KBM-7 (cell line): ENCODE data around the gene CCDC73.
A peak's percentile ranks its signal among the peaks of the same experiment; 100 is the strongest.
"Not testable (repeated sequence)": the region's sequence is repeated elsewhere in the genome, so short reads cannot be mapped to it uniquely, and the experiment has no call there.

Experiments
- DNase-seq: peaks from one replicate; pipeline ENCODE4 v3.0.0-alpha.2; 2015
- in situ Hi-C: fragments of 300-500 bp; cut with MboI; formaldehyde crosslinking; loops from 2 replicates; pipeline ENCODE4 v1.14.3; 2020; ENCODE audit warnings: low sequenced_read_pairs, low pct_unique_long_range_greater_than_20kb, mixed read lengths

CCDC73 gene

GRCh38 chr11:32794439-32794838 is at the start of gene CCDC73:
Gene CCDC73, minus strand, starts transcription at chr11:32794662. Its CDS starts 34,419 bp downstream, at chr11:32760243.
- in situ Hi-C loops = no loop called here
- DNase-seq = no peak

GRCh38 chr11:32843544-32843943 is 49.1 kb upstream of the CCDC73 start:
- DNase-seq = no peak
- in situ Hi-C loops = no loop called here

- in situ Hi-C loops = no loop called here
- DNase-seq = no peak
These were observed 46.1 kb upstream of the CCDC73 start for GRCh38 chr11:32840587-32840986.

- no peak for DNase-seq
- in situ Hi-C loops = no loop called here
These were observed 44.8 kb upstream of the CCDC73 start for GRCh38 chr11:32839308-32839707.

- in situ Hi-C loops = no loop called here
- peak; percentile 32 for DNase-seq
These were observed 44.2 kb upstream of the CCDC73 start for GRCh38 chr11:32838505-32839274.

- in situ Hi-C loops = no loop called here
- DNase-seq = no peak
These were observed 42.5 kb upstream of the CCDC73 start for GRCh38 chr11:32836946-32837345.

- DNase-seq = no peak
- in situ Hi-C loops = no loop called here
These were observed 39.5 kb upstream of the CCDC73 start for GRCh38 chr11:32833921-32834320.

- in situ Hi-C loops = no loop called here
- no peak for DNase-seq
These were observed 36.8 kb upstream of the CCDC73 start for GRCh38 chr11:32831221-32831620.

- DNase-seq = no peak
- in situ Hi-C loops = no loop called here
These were observed 36.3 kb upstream of the CCDC73 start for GRCh38 chr11:32830796-32831195.

- in situ Hi-C loops = no loop called here
- peak; percentile 73 for DNase-seq
These were observed 35.9 kb upstream of the CCDC73 start for GRCh38 chr11:32830413-32830738.

- peak; percentile 81 for DNase-seq
- in situ Hi-C loops = no loop called here
These were observed 35.4 kb upstream of the CCDC73 start, which contains the start of gene PRRG4 for GRCh38 chr11:32829680-32830412. Gene PRRG4, plus strand, starts transcription at chr11:32829927. Its CDS starts 603 bp downstream, at chr11:32830530.

- in situ Hi-C loops = no loop called here
- DNase-seq = no peak
These were observed 34.8 kb upstream of the CCDC73 start for GRCh38 chr11:32829157-32829679.

- in situ Hi-C loops = no loop called here
- DNase-seq = no peak
These were observed 32.8 kb upstream of the CCDC73 start for GRCh38 chr11:32827276-32827675.

GRCh38 chr11:32826113-32826512 is 31.7 kb upstream of the CCDC73 start:
- in situ Hi-C loops = no loop called here
- no peak for DNase-seq

- not testable (repeated sequence) for DNase-seq
These were observed 29.2 kb upstream of the CCDC73 start for GRCh38 chr11:32823617-32824016.

GRCh38 chr11:32821917-32822560 is 27.6 kb upstream of the CCDC73 start:
- no peak for DNase-seq
- in situ Hi-C loops = no loop called here

More at GRCh38 chr11:32823617-32824016, 29.2 kb upstream of the CCDC73 start:
- in situ Hi-C loops = not testable (repeated sequence)

- no peak for DNase-seq
- in situ Hi-C loops = no loop called here
These were observed 27.1 kb upstream of the CCDC73 start for GRCh38 chr11:32821517-32821916.

- in situ Hi-C loops = no loop called here
- no peak for DNase-seq
These were observed 26.0 kb upstream of the CCDC73 start for GRCh38 chr11:32820497-32820896.

- in situ Hi-C loops = no loop called here
- no peak for DNase-seq
These were observed 24.7 kb upstream of the CCDC73 start for GRCh38 chr11:32819187-32819586.

- in situ Hi-C loops = no loop called here
- DNase-seq = no peak
These were observed 23.4 kb upstream of the CCDC73 start for GRCh38 chr11:32817852-32818183.
